HEK293T (cell line): Measurements from ENCODE around the gene C1QTNF7.

Experiments used
- BHLHE40 ChIP-seq: fragments of 450-650 bp; IDR thresholded peaks from 2 replicates; pipeline ENCODE4 v1.6.1; 2016; ENCODE audit warnings: mild to moderate bottlenecking, moderate library complexity, borderline replicate concordance
- SUZ12 ChIP-seq: fragments of 450-650 bp; IDR thresholded peaks from 2 replicates; pipeline ENCODE4 v1.6.1; 2016; ENCODE audit warnings: mild to moderate bottlenecking

- TF ChIP-seq BHLHE40 (no peak), SUZ12 (no peak)
Observed at GRCh38 chr4:15398732-15399131, 29.1 kb upstream of the C1QTNF7 start.
